RCC 7860 (cell line): ENCODE data around the gene PRDM10.

Experiments used
- DNase-seq: peaks from one replicate; pipeline ENCODE4 v3.0.0-alpha.2; 2015; ENCODE audit warnings: low spot score
- FAIRE-seq: peaks from 2 replicates; lab custom pipeline; 2012; peaks lifted over from hg19 to GRCh38; lab: Jason Lieb, UNC

PRDM10 gene

GRCh38 chr11:130008326-130008725, 5.7 kb upstream of the PRDM10 start:
- FAIRE-seq (no peak), DNase-seq (no peak)

GRCh38 chr11:130006929-130007328, 4.3 kb upstream of the PRDM10 start:
- DNase-seq (no peak), FAIRE-seq (no peak)

- DNase-seq: no peak
- no peak for FAIRE-seq
These were observed 1.0 kb upstream of the PRDM10 start for GRCh38 chr11:130003717-130004001.

GRCh38 chr11:130002846-130003716, 446 bp upstream of the PRDM10 start:
- FAIRE-seq (peak; percentile 90), DNase-seq (peak; percentile 96)

GRCh38 chr11:130001461-130002351, 929 bp downstream of the PRDM10 start:
- no peak for FAIRE-seq
- no peak for DNase-seq

GRCh38 chr11:130000552-130001176, 2.0 kb downstream of the PRDM10 start:
- FAIRE-seq: no peak
- DNase-seq: no peak

- no peak for FAIRE-seq
- DNase-seq: no peak
These were observed 3.2 kb downstream of the PRDM10 start for GRCh38 chr11:129999407-129999806.

GRCh38 chr11:129998905-129999304, 3.7 kb downstream of the PRDM10 start:
- no peak for FAIRE-seq
- DNase-seq: no peak

GRCh38 chr11:129998107-129998506, 4.5 kb downstream of the PRDM10 start:
- DNase-seq: no peak
- no peak for FAIRE-seq

GRCh38 chr11:129997513-129997912, 5.1 kb downstream of the PRDM10 start:
- FAIRE-seq (no peak), DNase-seq (no peak)

- DNase-seq: no peak
- no peak for FAIRE-seq
These were observed 6.3 kb downstream of the PRDM10 start for GRCh38 chr11:129996113-129996870.

GRCh38 chr11:129995163-129995562, 7.5 kb downstream of the PRDM10 start:
- no peak for DNase-seq
- no peak for FAIRE-seq

- FAIRE-seq (no peak), DNase-seq (peak; percentile 7)
These were observed 10.3 kb downstream of the PRDM10 start for GRCh38 chr11:129992161-129992944.

- DNase-seq: no peak
- FAIRE-seq: no peak
These were observed 13.4 kb downstream of the PRDM10 start for GRCh38 chr11:129989149-129989813.

- FAIRE-seq: no peak
- DNase-seq: no peak
These were observed 14.7 kb downstream of the PRDM10 start for GRCh38 chr11:129987950-129988349.

GRCh38 chr11:129985823-129986222, 16.8 kb downstream of the PRDM10 start:
- DNase-seq (no peak), FAIRE-seq (no peak)

GRCh38 chr11:129980086-129980485, 22.5 kb downstream of the PRDM10 start:
- FAIRE-seq (no peak), DNase-seq (no peak)

GRCh38 chr11:129979046-129979605, 23.5 kb downstream of the PRDM10 start:
- FAIRE-seq: no peak

GRCh38 chr11:129978447-129978846, 24.2 kb downstream of the PRDM10 start:
- DNase-seq (no peak), FAIRE-seq (no peak)

More at GRCh38 chr11:129979046-129979605, 23.5 kb downstream of the PRDM10 start:
- no peak for DNase-seq
